Neural progenitor cell (in vitro differentiated cells): ENCODE measurements around the gene FGFBP2.

Source experiments
- EZH2 ChIP-seq: fragments of 200-600 bp; sonication (generic); IDR thresholded peaks from 2 replicates; pipeline ENCODE4 v1.6.1; 2017; ENCODE audit warnings: antibody characterized with exemption, mild to moderate bottlenecking, moderate library complexity
- EZH2phosphoT487 ChIP-seq: fragments of 200-600 bp; sonication (generic); IDR thresholded peaks from 2 replicates; pipeline ENCODE4 v1.6.1; 2017; ENCODE audit warnings: antibody characterized with exemption
- TF ChIP-seq, protein P1 (sequence below): fragments of 200-600 bp; sonication (generic); IDR thresholded peaks from 2 replicates; pipeline ENCODE4 v1.5.1; 2017; ENCODE audit warnings: antibody characterized with exemption, mild to moderate bottlenecking

DNA sequence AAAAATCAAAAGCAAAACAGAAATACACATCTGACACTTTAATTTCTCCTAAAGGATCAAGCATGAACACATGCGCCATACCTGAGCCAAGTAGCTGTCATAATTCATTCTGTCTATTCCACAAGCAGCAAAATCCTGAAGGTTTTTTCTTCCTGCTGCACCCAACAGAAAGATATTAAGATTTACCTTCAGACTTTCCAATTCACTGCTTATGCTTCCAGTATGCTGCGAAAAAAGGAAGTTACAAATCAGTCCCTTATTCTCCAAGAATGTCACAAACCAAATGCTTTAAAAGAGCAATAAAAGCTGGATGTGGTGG lies 29.2 kb upstream of the FGFBP2 start:
- TF ChIP-seq, protein P1, sequence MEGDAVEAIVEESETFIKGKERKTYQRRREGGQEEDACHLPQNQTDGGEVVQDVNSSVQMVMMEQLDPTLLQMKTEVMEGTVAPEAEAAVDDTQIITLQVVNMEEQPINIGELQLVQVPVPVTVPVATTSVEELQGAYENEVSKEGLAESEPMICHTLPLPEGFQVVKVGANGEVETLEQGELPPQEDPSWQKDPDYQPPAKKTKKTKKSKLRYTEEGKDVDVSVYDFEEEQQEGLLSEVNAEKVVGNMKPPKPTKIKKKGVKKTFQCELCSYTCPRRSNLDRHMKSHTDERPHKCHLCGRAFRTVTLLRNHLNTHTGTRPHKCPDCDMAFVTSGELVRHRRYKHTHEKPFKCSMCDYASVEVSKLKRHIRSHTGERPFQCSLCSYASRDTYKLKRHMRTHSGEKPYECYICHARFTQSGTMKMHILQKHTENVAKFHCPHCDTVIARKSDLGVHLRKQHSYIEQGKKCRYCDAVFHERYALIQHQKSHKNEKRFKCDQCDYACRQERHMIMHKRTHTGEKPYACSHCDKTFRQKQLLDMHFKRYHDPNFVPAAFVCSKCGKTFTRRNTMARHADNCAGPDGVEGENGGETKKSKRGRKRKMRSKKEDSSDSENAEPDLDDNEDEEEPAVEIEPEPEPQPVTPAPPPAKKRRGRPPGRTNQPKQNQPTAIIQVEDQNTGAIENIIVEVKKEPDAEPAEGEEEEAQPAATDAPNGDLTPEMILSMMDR: no peak
- no peak for TF ChIP-seq EZH2phosphoT487
- no peak for TF ChIP-seq EZH2
